Measurements from ENCODE around the gene SEC22B.
"Not testable (repeated sequence)": the region's sequence is repeated elsewhere in the genome, so short reads cannot be mapped to it uniquely, and the experiment has no call there.

The SEC22B gene

GRCh38 chr1:120144626-120145025, 31.7 kb downstream of the SEC22B start:
- DNase-seq, result not testable (repeated sequence)

- DNase-seq, result peak; percentile 59
These were observed 32.2 kb downstream of the SEC22B start for GRCh38 chr1:120144169-120144568.

GRCh38 chr1:120143334-120143733, 33.0 kb downstream of the SEC22B start:
- not testable (repeated sequence) for DNase-seq

GRCh38 chr1:120142512-120143263, 33.6 kb downstream of the SEC22B start:
- DNase-seq, result peak; percentile 75

- DNase-seq, result not testable (repeated sequence)
These were observed 34.5 kb downstream of the SEC22B start for GRCh38 chr1:120141865-120142264.

- DNase-seq, result not testable (repeated sequence)
These were observed 35.6 kb downstream of the SEC22B start for GRCh38 chr1:120140656-120141265.

- DNase-seq, result not testable (repeated sequence)
These were observed 40.2 kb downstream of the SEC22B start for GRCh38 chr1:120136086-120136485.

GRCh38 chr1:120133928-120134325, 42.4 kb downstream of the SEC22B start:
- not testable (repeated sequence) for DNase-seq

- no peak for DNase-seq
These were observed 42.9 kb downstream of the SEC22B start for GRCh38 chr1:120133228-120133927.

GRCh38 chr1:120132406-120132763, 43.9 kb downstream of the SEC22B start:
- DNase-seq, result not testable (repeated sequence)

- peak; percentile 43 for DNase-seq
These were observed 44.5 kb downstream of the SEC22B start for GRCh38 chr1:120131611-120132405.

GRCh38 chr1:120127921-120128320, 48.4 kb downstream of the SEC22B start:
- DNase-seq, result not testable (repeated sequence)

GRCh38 chr1:120126216-120126615, 50.1 kb downstream of the SEC22B start:
- DNase-seq, result not testable (repeated sequence)

GRCh38 chr1:120124628-120125027, 51.7 kb downstream of the SEC22B start:
- peak; percentile 23 for DNase-seq

- peak; percentile 71 for DNase-seq
These were observed 52.4 kb downstream of the SEC22B start for GRCh38 chr1:120123813-120124510.

GRCh38 chr1:120122262-120122893, 53.9 kb downstream of the SEC22B start:
- DNase-seq, result peak; percentile 43

- DNase-seq, result not testable (repeated sequence)
These were observed 54.5 kb downstream of the SEC22B start for GRCh38 chr1:120121830-120122229.

- not testable (repeated sequence) for DNase-seq
These were observed 55.8 kb downstream of the SEC22B start for GRCh38 chr1:120120525-120120924.

- not testable (repeated sequence) for DNase-seq
These were observed 58.7 kb downstream of the SEC22B start for GRCh38 chr1:120117371-120118177.

GRCh38 chr1:120116094-120116493, 60.2 kb downstream of the SEC22B start:
- not testable (repeated sequence) for DNase-seq

GRCh38 chr1:120113134-120113533, 63.2 kb downstream of the SEC22B start:
- DNase-seq, result not testable (repeated sequence)

Measured in inflammatory macrophage treated with lipopolysaccharide for 4 hours (primary cell).